Measurements from ENCODE around the gene HPX.

DNA sequence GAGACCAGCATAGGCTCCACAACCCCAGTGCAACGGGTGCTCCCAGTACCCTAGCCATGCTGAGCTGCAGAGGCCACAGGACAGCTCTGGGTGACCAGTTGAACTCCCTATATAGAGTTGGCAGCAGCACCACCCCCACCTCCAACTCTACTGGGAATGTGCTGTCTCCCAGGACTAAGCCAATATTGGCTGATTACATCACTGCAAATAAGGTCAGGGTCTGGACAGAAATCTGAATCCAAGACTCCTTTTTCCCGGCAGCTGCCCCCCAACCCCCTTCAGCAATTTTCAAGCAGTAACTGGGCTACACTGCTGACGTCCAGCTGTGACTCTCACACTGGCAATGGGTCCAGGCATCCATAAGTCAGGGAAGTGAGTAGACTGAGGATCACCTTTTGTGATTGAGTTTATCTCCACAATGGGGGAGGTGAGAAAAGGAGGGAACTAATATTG lies at the start of gene HPX:
- TF ChIP-seq SP1 (IDR thresholded peaks at IDR 0.05) (no peak), ARNT (IDR thresholded peaks at IDR 0.05) (no peak), LEF1 (IDR thresholded peaks at IDR 0.05; ENCODE audit: borderline replicate concordance) (no peak), FOXA1 (IDR thresholded peaks at IDR 0.05) (no peak)
